MM.1S (cell line): ENCODE measurements around the gene ASIC4.

ENCODE experiments used
- CTCF ChIP-seq: fragments of 300-600 bp; sonication (generic); IDR thresholded peaks from 2 replicates; pipeline ENCODE4 v1.5.1; 2016; ENCODE audit warnings: antibody characterized with exemption, low read length, mixed read lengths
- EZH2phosphoT487 ChIP-seq: fragments of 300-600 bp; sonication (generic); IDR thresholded peaks from 2 replicates; pipeline ENCODE4 v1.6.1; 2018; ENCODE audit warnings: antibody characterized with exemption, low read length

- TF ChIP-seq CTCF (no peak), EZH2phosphoT487 (no peak)
These were observed 24.1 kb upstream of the ASIC4 start for GRCh38 chr2:219490186-219490585.
